ENCODE measurements around the gene CRTAP. TPM values are rescaled to one million over a fixed set of nuclear protein-coding genes. Genes with fewer than 3 reads are reported as not detected.

Gene CRTAP
- total and polyA plus RNA-seq, 8 donors, result 228 to 248 (median 239) TPM

DNA sequence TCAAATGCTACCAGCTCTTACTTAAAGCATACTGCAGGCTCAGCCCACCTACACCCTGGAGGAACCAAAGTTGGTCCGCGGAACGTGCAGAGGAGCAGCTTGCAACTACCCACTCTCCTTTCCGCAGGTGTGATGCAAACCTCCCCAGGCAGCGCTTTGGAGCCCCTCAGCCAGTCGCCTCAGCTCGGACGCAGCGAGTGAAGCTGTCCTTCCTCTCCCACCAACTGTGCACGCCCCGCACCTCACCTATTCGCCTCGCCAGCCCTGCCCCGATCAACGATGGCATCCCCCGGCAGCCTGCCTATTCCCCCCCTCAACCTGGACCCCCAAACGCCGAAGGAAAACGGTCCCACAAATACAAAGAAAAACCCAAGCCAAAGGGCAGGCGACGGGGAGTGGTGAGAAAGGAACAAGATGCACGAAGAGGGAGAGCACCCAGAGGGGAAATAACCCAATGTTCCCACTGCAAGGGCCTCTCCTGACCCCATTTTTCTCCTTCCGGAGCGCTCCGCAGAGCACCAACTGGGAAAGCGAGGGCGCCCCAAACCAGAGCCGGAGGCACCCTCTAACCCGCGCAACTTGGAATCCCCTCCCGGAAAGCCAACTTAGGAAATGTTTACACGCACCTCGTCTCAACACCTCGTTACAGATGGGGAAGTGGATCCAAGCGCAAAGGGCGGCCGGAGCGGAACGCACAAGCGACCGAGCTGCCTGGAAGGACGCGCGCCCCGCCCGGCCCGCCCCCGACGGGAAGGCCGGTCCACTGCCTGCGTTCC is 17.5 kb upstream of the CRTAP start:
- ATAC-seq, result peak; percentile 58
- H3K27me3 ChIP-seq, result no peaks in the 10 kb centered on the region
- peak overlapping the region; percentile 92 to 97 for H3K27ac ChIP-seq
- H3K36me3 ChIP-seq, result peaks cover 0 to 28% of the 10 kb centered on the region in 2 donors
- no peaks in the 10 kb centered on the region for H3K9me3 ChIP-seq
- TF ChIP-seq, protein P1, sequence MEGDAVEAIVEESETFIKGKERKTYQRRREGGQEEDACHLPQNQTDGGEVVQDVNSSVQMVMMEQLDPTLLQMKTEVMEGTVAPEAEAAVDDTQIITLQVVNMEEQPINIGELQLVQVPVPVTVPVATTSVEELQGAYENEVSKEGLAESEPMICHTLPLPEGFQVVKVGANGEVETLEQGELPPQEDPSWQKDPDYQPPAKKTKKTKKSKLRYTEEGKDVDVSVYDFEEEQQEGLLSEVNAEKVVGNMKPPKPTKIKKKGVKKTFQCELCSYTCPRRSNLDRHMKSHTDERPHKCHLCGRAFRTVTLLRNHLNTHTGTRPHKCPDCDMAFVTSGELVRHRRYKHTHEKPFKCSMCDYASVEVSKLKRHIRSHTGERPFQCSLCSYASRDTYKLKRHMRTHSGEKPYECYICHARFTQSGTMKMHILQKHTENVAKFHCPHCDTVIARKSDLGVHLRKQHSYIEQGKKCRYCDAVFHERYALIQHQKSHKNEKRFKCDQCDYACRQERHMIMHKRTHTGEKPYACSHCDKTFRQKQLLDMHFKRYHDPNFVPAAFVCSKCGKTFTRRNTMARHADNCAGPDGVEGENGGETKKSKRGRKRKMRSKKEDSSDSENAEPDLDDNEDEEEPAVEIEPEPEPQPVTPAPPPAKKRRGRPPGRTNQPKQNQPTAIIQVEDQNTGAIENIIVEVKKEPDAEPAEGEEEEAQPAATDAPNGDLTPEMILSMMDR (IDR thresholded peaks at IDR 0.05), result no peak
- intact Hi-C loops (cut with DNase I), result no loop called here
- peak; percentile 48 to 93 (median 56) for DNase-seq
- peaks cover 0 to 31% of the 10 kb centered on the region in 2 donors for H3K4me1 ChIP-seq
- H3K4me3 ChIP-seq, result peak overlapping the region; percentile 90 to 93

DNA sequence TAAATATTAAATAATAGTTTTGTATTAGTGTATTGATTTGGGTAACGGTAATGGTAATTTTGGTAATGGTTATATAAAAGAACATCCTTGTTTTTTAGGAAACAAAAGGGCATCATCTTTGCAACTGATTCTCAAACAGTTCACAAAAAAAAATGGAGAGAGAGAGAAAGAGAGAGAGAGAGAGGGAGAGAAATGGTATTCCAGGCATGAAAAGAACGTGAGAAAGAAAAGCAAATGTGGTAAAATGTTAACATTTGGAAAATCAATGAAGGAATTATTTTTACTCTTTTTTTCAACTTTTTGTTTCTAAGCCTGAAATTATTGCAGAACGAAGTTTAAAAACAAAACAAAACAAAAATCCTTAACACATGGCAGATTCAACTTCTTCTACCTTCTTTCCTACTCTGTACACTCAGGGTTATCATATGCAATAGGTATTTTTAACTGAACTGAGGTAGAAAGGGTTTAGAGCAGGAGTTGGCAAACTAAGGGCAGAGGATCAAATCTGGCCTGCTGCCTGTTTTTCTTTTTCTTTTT is 14.6 kb upstream of the CRTAP start:
- Histone ChIP-seq H3K9me3 (no peaks in the 10 kb centered on the region), H3K27ac (no peak overlapping the region), H3K4me3 (no peak overlapping the region), H3K36me3 (peaks cover 0 to under 1% of the 10 kb centered on the region in 2 donors), H3K27me3 (no peaks in the 10 kb centered on the region), H3K4me1 (peaks cover 0 to 30% of the 10 kb centered on the region in 2 donors)
- intact Hi-C loops (cut with DNase I), result no loop called here
- TF ChIP-seq, protein P1 (IDR thresholded peaks at IDR 0.05), result no peak
- DNase-seq (no peak), ATAC-seq (no peak)

DNA sequence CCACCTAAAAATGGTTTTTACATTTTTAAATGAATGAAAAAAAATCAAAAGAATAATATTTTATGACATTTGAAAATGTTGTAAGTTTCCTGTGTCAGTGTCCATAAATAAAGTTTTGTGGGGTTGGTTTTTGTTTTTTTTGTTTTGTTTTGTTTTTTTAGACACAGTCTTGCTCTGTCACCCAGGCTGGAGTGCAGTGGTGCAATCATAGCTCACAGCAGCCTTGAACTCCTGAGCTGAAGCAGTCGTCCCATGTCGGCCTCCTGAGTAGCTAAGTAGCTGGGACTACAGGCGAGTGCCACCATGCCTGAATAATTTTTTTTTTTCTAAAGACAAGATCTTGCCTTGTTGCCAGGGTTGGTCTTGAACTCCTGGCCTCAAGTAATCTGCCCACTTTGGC is 14.1 kb upstream of the CRTAP start:
- no peak for DNase-seq
- ATAC-seq, result no peak
- H3K36me3 ChIP-seq, result no peaks in the 10 kb centered on the region
- intact Hi-C loops (cut with DNase I), result no loop called here
- no peaks in the 10 kb centered on the region for H3K27me3 ChIP-seq
- H3K9me3 ChIP-seq, result no peaks in the 10 kb centered on the region
- TF ChIP-seq, protein P1 (IDR thresholded peaks at IDR 0.05), result no peak
- no peak overlapping the region for H3K4me3 ChIP-seq
- H3K27ac ChIP-seq, result no peak overlapping the region
- peaks cover 0 to 25% of the 10 kb centered on the region in 2 donors for H3K4me1 ChIP-seq

DNA sequence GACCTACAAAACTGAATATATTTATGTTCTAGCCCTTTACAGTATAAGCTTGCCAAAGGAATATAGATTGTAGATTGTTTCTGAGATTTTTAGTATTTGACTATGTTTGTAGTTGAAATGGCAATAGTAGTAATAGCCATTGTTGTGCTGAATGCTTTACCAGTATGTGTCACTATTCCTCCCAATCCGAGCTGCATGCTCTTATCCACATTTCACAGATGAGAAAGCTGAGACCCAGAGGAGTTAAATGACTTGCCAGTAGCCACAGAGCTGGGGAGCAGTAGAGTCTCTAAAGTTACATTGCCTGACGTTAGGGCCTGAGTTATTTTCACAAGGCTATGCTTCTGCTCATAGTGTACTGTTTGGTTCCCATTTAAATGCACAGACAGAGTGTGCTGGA is 13.6 kb upstream of the CRTAP start:
- intact Hi-C loops (cut with DNase I), result no loop called here
- no peak overlapping the region for H3K27ac ChIP-seq
- H3K27me3 ChIP-seq, result no peaks in the 10 kb centered on the region
- H3K36me3 ChIP-seq, result no peaks in the 10 kb centered on the region
- DNase-seq (no peak), ATAC-seq (no peak)
- H3K4me3 ChIP-seq, result no peak overlapping the region
- H3K9me3 ChIP-seq, result no peaks in the 10 kb centered on the region
- peaks cover 0 to 20% of the 10 kb centered on the region in 2 donors for H3K4me1 ChIP-seq
- TF ChIP-seq, protein P1 (IDR thresholded peaks at IDR 0.05), result no peak

DNA sequence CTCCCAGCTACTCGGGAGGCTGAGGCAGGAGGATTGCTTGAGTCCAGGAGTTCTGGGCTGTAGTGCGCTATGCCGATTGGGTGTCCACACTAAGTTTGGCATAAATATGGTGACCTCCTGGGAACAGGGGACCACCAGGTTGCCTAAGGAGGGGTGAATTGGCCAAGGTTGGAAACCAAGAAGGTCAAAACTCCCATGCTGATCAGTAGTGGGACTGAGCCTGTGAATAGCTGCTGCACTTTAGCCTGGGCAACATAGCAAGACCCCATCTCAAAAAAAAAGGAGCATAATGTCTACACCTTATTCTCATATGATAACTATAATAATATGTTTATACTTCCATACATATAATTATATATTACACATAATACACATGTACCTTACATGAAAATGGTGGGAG is 10.8 kb upstream of the CRTAP start:
- Histone ChIP-seq H3K27ac (no peak overlapping the region), H3K9me3 (no peaks in the 10 kb centered on the region), H3K27me3 (no peaks in the 10 kb centered on the region), H3K36me3 (no peaks in the 10 kb centered on the region), H3K4me3 (no peak overlapping the region), H3K4me1 (peaks cover 0 to 3% of the 10 kb centered on the region in 2 donors)
- DNase-seq (no peak), ATAC-seq (no peak)
- intact Hi-C loops (cut with DNase I), result no loop called here
- TF ChIP-seq, protein P1 (IDR thresholded peaks at IDR 0.05), result no peak
